NB4 (cell line): ENCODE results near the gene KRTAP12-2.

Experiments
- CTCF ChIP-seq: IDR thresholded peaks from one replicate; pipeline ENCODE4 v1.5.1; 2012; ENCODE audit warnings: low read depth, low read length
- MAX ChIP-seq: IDR thresholded peaks from 2 replicates; pipeline ENCODE4 v1.6.1; 2011; ENCODE audit warnings: low read depth, low read length
- MYC ChIP-seq: IDR thresholded peaks from 2 replicates; pipeline ENCODE4 v1.6.1; 2011; ENCODE audit warnings: low read depth, low read length
- POLR2A ChIP-seq: IDR thresholded peaks from 2 replicates; pipeline ENCODE4 v1.6.1; 2011; ENCODE audit warnings: mild to moderate bottlenecking; ENCODE audit not compliant: insufficient read length; ENCODE audit errors: extremely low read depth

GRCh38 chr21:44653656-44654575 is 12.8 kb downstream of the KRTAP12-2 start:
- TF ChIP-seq POLR2A (no peak), CTCF (no peak), MAX (no peak), MYC (no peak)
